HCT116 (cell line): ENCODE measurements around the gene KCNK16. TPM values are rescaled to one million over a fixed set of nuclear protein-coding genes. Genes with fewer than 3 reads are reported as not detected.

Source experiments
- ATAC-seq: fragments of 200-7000 bp; cut with Tn5 transposase; 2 replicates; pipeline ENCODE4 v1.9.1; 2020; ENCODE audit warnings: mild to moderate bottlenecking, moderate library complexity
- BruUV-seq: library from RNA; stranded (reverse); fragments of 400-500 nt; replicated peaks from 2 replicates; lab custom pipeline; 2021; lab: Mats Ljungman, UMichigan
- CTCF ChIA-PET: fragments of 300-600 bp; sonication (Branson Sonifier 250); formaldehyde crosslinking; loops from one replicate; lab custom pipeline; 2021; ENCODE audit warnings: antibody characterized with exemption; lab: Charles Lee
- POLR2A ChIA-PET: fragments of 300-600, 350-600 bp; sonication (Branson Sonifier 250); formaldehyde crosslinking; loops from one replicate; lab custom pipeline; 2021; ENCODE audit warnings: antibody characterized with exemption; lab: Charles Lee
- RAD21 ChIA-PET, 2 experiments: fragments of 300-600 bp; sonication (Branson Sonifier 250); formaldehyde crosslinking; loops; one replicate each; lab custom pipeline; 2023; ENCODE audit warnings: low total read pairs in 2 of 2; ENCODE audit not compliant: uncharacterized antibody in 2 of 2, unreplicated experiment in 2 of 2, low non-redundant PET in 1 of 2; lab: Charles Lee
- DNase-seq: peaks from one replicate; pipeline ENCODE4 v3.0.0-alpha.2; 2010; ENCODE audit warnings: low read depth, low spot score
- H2AFZ ChIP-seq: fragments of 200-600 bp; shearing (Covaris generic), sonication (generic); 2 replicates; pipeline ENCODE4 v1.6.1; 2017; ENCODE audit warnings: low read depth, mixed run types, mixed read lengths, antibody characterized with exemption, low read length; ENCODE audit not compliant: poor library complexity, severe bottlenecking
- H3K27ac ChIP-seq: 2 replicates; pipeline ENCODE4 v1.5.1; 2012; ENCODE audit warnings: low read depth, low read length
- H3K27me3 ChIP-seq: fragments of 200-600 bp; sonication (generic); 2 replicates; pipeline ENCODE4 v1.6.1; 2016; ENCODE audit warnings: mixed run types, low read length, mixed read lengths; ENCODE audit not compliant: insufficient read depth
- H3K36me3 ChIP-seq, 2 experiments: fragments of 200-500 bp in 1 of 2; fragments of 200-600 bp in 1 of 2; sonication (Bioruptor generic) in 1 of 2; sonication (generic) in 1 of 2; 2 replicates each; pipeline versions ENCODE4 v1.5.1 to v1.6.1; 2014 to 2016; ENCODE audit warnings: low read length in 2 of 2, inconsistent platforms in 1 of 2, mixed read lengths in 1 of 2, mixed run types in 1 of 2; ENCODE audit not compliant: insufficient read depth in 2 of 2, control insufficient read depth in 1 of 2
- H3K4me1 ChIP-seq, 2 experiments: fragments of 200-600 bp in 1 of 2; sonication (generic) in 1 of 2; 2 replicates each; pipeline versions ENCODE4 v1.5.1 to v1.6.1; 2012 to 2017; ENCODE audit warnings: low read length in 2 of 2, inconsistent platforms in 1 of 2, mild to moderate bottlenecking in 1 of 2, mixed read lengths in 1 of 2, mixed run types in 1 of 2, moderate library complexity in 1 of 2; ENCODE audit not compliant: insufficient read depth in 2 of 2, control insufficient read depth in 1 of 2
- H3K4me2 ChIP-seq: fragments of 200-600 bp; sonication (generic); 2 replicates; pipeline ENCODE4 v1.6.1; 2017; ENCODE audit warnings: mixed run types, low read length, mixed read lengths
- H3K4me3 ChIP-seq, 2 experiments: fragments of 200-600 bp in 1 of 2; sonication (generic) in 1 of 2; replicated peaks in 1 of 2; 2 replicates each; pipeline ENCODE4 v1.5.1; 2011 to 2016; ENCODE audit warnings: low read length in 2 of 2, control low read depth in 1 of 2, low read depth in 1 of 2, mild to moderate bottlenecking in 1 of 2, mixed read lengths in 1 of 2, mixed run types in 1 of 2
- H3K79me2 ChIP-seq: fragments of 200-600 bp; sonication (generic); 2 replicates; pipeline ENCODE4 v1.6.1; 2017; ENCODE audit warnings: mild to moderate bottlenecking, mixed run types, low read length, moderate library complexity, mixed read lengths; ENCODE audit not compliant: insufficient read depth
- H3K9ac ChIP-seq: fragments of 200-600 bp; sonication (generic); 2 replicates; pipeline ENCODE4 v1.6.1; 2016; ENCODE audit warnings: low read length, mixed read lengths
- H3K9me2 ChIP-seq: fragments of 200-600 bp; sonication (generic), shearing (Covaris generic); 2 replicates; pipeline ENCODE4 v1.6.1; 2017; ENCODE audit warnings: mixed run types, mild to moderate bottlenecking, moderate library complexity; ENCODE audit not compliant: insufficient read depth
- H3K9me3 ChIP-seq, 2 experiments: fragments of 200-500 bp in 1 of 2; fragments of 200-600 bp in 1 of 2; sonication (Bioruptor generic) in 1 of 2; sonication (generic) in 1 of 2; 2 replicates each; pipeline ENCODE4 v1.6.1; 2014 to 2017; ENCODE audit warnings: low read length in 2 of 2, mixed read lengths in 2 of 2, inconsistent platforms in 1 of 2, low read depth in 1 of 2, mild to moderate bottlenecking in 1 of 2, mixed run types in 1 of 2, moderate library complexity in 1 of 2; ENCODE audit not compliant: control insufficient read depth in 1 of 2, insufficient read depth in 1 of 2
- H4K20me1 ChIP-seq: fragments of 200-600 bp; sonication (generic), shearing (Covaris generic); 2 replicates; pipeline ENCODE4 v1.6.1; 2017; ENCODE audit warnings: mixed run types, mild to moderate bottlenecking, moderate library complexity; ENCODE audit not compliant: insufficient read depth
- CBX3 ChIP-seq: IDR thresholded peaks from 2 replicates; pipeline ENCODE4 v1.6.1; 2012; ENCODE audit warnings: low read depth
- EGR1 ChIP-seq: IDR thresholded peaks from 2 replicates; pipeline ENCODE4 v1.6.1; 2012; ENCODE audit warnings: low read depth
- ELF1 ChIP-seq: IDR thresholded peaks from 2 replicates; pipeline ENCODE4 v1.6.1; 2012; ENCODE audit warnings: low read depth, borderline replicate concordance
- EZH2 ChIP-seq: fragments of 200-600 bp; sonication (generic); IDR thresholded peaks from 2 replicates; pipeline ENCODE4 v1.6.1; 2017; ENCODE audit warnings: antibody characterized with exemption, mixed run types
- POLR2A ChIP-seq: IDR thresholded peaks from 2 replicates; pipeline ENCODE4 v1.7.0; 2011; ENCODE audit warnings: borderline replicate concordance; ENCODE audit not compliant: insufficient read depth, insufficient read length; ENCODE audit errors: extremely low read depth
- POLR2AphosphoS5 ChIP-seq: IDR thresholded peaks from 2 replicates; pipeline ENCODE4 v1.6.1; 2011; ENCODE audit warnings: mild to moderate bottlenecking, low read depth, low read length, moderate library complexity
- SP1 ChIP-seq: IDR thresholded peaks from 2 replicates; pipeline ENCODE4 v1.6.1; 2012; ENCODE audit warnings: low read depth
- SRF ChIP-seq: IDR thresholded peaks from 2 replicates; pipeline ENCODE4 v1.6.1; 2012; ENCODE audit warnings: low read depth
- TCF7L2 ChIP-seq: IDR thresholded peaks from 2 replicates; pipeline ENCODE4 v1.7.0; 2011; ENCODE audit warnings: borderline replicate concordance, inconsistent platforms; ENCODE audit not compliant: insufficient read depth, insufficient read length; ENCODE audit errors: extremely low read depth
- ZFX ChIP-seq: fragments of 450-650 bp; IDR thresholded peaks from 2 replicates; pipeline ENCODE4 v1.6.1; 2017
- intact Hi-C: fragments of 100-400 bp; cut with micrococcal nuclease; formaldehyde crosslinking; loops from 2 replicates; pipeline ENCODE4 v1.10.0; 2022
- total RNA-seq: library from RNA; stranded (reverse); gene quantifications from one replicate; pipeline ENCODE4 v1.2.1, GENCODE V29; 2021; ENCODE audit not compliant: unreplicated experiment
- TF ChIP-seq, protein P1 (sequence below): IDR thresholded peaks from 2 replicates; pipeline ENCODE4 v1.6.1; 2011; ENCODE audit warnings: mild to moderate bottlenecking, low read length, moderate library complexity; ENCODE audit not compliant: insufficient replicate concordance; ENCODE audit errors: extremely low read depth
- TF ChIP-seq, protein P2 (sequence below), 3 experiments: fragments of 200-600 bp in 1 of 3; sonication (generic) in 1 of 3; IDR thresholded peaks in 2 of 3; conservative IDR thresholded peaks in 1 of 3; 2 replicates each; pipeline ENCODE4 v1.5.1; 2012 to 2017; ENCODE audit warnings: low read depth in 2 of 3, low read length in 2 of 3, antibody characterized with exemption in 1 of 3, borderline replicate concordance in 1 of 3, control low read depth in 1 of 3, mild to moderate bottlenecking in 1 of 3, mixed read lengths in 1 of 3, mixed run types in 1 of 3, moderate library complexity in 1 of 3; ENCODE audit not compliant: insufficient read depth in 1 of 3
- TF ChIP-seq, protein P3 (sequence below): IDR thresholded peaks from 2 replicates; pipeline ENCODE4 v1.6.1; 2012

The KCNK16 gene
- total RNA-seq, 1 experiment from 2014 or later, result not detected

DNA sequence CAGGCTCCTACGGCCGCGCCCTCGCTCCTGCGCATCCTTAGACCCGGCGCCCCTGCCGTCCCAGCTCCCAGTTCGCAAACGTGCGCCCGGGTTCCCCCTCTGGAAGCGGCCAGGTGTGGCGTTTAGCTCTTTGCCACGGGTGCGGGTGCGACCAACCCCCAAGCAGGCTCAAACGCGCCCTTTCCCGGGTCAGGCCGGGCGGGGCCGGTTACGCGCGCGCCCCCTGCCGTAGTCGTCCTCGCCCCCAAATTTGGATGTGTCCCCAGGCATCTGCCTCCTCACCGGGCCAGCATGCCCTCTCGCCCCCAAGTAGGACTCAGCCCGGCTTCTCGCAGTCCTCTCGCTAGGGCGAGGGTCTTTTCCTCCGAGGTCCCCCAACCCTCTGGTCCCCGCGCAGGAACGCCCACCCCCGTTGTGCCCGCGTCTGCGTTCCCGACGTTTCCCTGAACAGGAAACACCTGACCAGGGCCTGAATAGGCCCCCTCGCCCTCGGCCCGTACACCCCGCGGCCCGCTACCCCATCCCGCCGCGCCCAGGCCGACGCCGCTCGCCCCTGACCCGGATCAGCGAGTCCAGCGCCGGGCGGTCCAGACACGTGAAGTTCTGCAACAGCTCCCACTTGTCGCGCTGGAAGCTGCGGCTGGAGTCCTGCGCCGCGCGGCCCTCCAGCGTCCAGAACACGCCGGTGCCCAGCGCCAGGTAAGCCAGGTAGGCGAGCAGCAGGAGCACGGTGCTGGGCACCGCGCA, 8.8 kb downstream of the KCNK16 start:
- intact Hi-C loops, result loop anchor here (5.0 kb wide), 1 partner anchor 211 kb away; no protein-coding TSS in a partner anchor
- no peak overlapping the region for H3K27ac ChIP-seq
- no peaks in the 10 kb centered on the region for H3K79me2 ChIP-seq
- ChIA-PET POLR2A (no interaction called here), RAD21 (no interaction called here), CTCF (no interaction called here)
- H3K4me3 ChIP-seq, result no peak overlapping the region
- ATAC-seq, result no peak
- no peak for DNase-seq
- no peaks in the 10 kb centered on the region; the same call in 1 of the 2 replicates for H3K27me3 ChIP-seq
- no peak overlapping the region for H3K4me2 ChIP-seq
- no peaks in the 10 kb centered on the region for H3K9me3 ChIP-seq
- no peaks in the 10 kb centered on the region for H3K4me1 ChIP-seq
- no peaks in the 10 kb centered on the region for H3K36me3 ChIP-seq
- H3K9me2 ChIP-seq, result no peaks in the 10 kb centered on the region
- no peak overlapping the region for H2AFZ ChIP-seq
- no TSS peak for BruUV-seq
- no peaks in the 10 kb centered on the region for H4K20me1 ChIP-seq
- TF ChIP-seq, protein P1, sequence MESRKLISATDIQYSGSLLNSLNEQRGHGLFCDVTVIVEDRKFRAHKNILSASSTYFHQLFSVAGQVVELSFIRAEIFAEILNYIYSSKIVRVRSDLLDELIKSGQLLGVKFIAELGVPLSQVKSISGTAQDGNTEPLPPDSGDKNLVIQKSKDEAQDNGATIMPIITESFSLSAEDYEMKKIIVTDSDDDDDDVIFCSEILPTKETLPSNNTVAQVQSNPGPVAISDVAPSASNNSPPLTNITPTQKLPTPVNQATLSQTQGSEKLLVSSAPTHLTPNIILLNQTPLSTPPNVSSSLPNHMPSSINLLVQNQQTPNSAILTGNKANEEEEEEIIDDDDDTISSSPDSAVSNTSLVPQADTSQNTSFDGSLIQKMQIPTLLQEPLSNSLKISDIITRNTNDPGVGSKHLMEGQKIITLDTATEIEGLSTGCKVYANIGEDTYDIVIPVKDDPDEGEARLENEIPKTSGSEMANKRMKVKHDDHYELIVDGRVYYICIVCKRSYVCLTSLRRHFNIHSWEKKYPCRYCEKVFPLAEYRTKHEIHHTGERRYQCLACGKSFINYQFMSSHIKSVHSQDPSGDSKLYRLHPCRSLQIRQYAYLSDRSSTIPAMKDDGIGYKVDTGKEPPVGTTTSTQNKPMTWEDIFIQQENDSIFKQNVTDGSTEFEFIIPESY, result no peak
- TF ChIP-seq SP1 (no peak), TCF7L2 (no peak), POLR2AphosphoS5 (no peak), EGR1 (no peak), POLR2A (no peak), ELF1 (no peak), EZH2 (no peak), CBX3 (no peak), SRF (no peak), ZFX (no peak)
- TF ChIP-seq, protein P2, sequence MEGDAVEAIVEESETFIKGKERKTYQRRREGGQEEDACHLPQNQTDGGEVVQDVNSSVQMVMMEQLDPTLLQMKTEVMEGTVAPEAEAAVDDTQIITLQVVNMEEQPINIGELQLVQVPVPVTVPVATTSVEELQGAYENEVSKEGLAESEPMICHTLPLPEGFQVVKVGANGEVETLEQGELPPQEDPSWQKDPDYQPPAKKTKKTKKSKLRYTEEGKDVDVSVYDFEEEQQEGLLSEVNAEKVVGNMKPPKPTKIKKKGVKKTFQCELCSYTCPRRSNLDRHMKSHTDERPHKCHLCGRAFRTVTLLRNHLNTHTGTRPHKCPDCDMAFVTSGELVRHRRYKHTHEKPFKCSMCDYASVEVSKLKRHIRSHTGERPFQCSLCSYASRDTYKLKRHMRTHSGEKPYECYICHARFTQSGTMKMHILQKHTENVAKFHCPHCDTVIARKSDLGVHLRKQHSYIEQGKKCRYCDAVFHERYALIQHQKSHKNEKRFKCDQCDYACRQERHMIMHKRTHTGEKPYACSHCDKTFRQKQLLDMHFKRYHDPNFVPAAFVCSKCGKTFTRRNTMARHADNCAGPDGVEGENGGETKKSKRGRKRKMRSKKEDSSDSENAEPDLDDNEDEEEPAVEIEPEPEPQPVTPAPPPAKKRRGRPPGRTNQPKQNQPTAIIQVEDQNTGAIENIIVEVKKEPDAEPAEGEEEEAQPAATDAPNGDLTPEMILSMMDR (IDR thresholded peaks at IDR 0.05 in 2 of 3, conservative IDR thresholded peaks at IDR 0.05 in 1 of 3; ENCODE audit: borderline replicate concordance in 1 of 3, insufficient read depth in 1 of 3, low read depth in 2 of 3, low read length in 2 of 3), result no peak
- TF ChIP-seq, protein P3, sequence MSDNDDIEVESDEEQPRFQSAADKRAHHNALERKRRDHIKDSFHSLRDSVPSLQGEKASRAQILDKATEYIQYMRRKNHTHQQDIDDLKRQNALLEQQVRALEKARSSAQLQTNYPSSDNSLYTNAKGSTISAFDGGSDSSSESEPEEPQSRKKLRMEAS, result no peak
- H3K9ac ChIP-seq, result no peak overlapping the region
